GM18517 (cell line): ENCODE measurements around the gene ZNF280B.
"Not testable (repeated sequence)": the region's sequence is repeated elsewhere in the genome, so short reads cannot be mapped to it uniquely, and the experiment has no call there.

Experiments used
- ATAC-seq: cut with Tn5 transposase; IDR thresholded peaks from one replicate; pipeline ENCODE4 v1.9.1; 2021; ENCODE audit warnings: mild to moderate bottlenecking, moderate library complexity; ENCODE audit not compliant: unreplicated experiment

ZNF280B gene

DNA sequence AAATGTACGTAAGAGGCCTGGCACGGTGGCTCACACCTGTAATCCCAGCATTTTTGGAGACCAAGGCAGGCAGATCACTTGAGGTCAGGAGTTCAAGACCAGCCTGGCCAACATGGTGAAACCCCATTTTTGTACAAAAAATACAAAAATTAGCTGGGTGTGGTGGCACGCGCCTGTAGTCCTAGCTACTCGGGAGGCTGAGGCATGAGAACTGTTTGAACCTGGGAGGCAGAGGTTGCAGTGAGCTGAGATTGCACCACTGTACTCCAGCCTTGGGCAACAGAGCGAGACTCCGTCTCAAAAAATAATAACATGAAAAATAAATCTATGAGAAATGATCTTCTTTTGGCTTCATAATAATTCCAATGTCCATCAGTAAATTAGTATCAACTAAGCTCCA, 2.3 kb upstream of the ZNF280B start:
- ATAC-seq, result not testable (repeated sequence)

GRCh38 chr22:22509912-22510311, 1.4 kb upstream of the ZNF280B start:
- not testable (repeated sequence) for ATAC-seq

- ATAC-seq, result no peak
Observed at GRCh38 chr22:22507743-22508273, 734 bp downstream of the ZNF280B start.

- no peak for ATAC-seq
Observed at GRCh38 chr22:22506736-22507135, 1.8 kb downstream of the ZNF280B start.

- no peak for ATAC-seq
Observed at GRCh38 chr22:22498267-22498666, 10.3 kb downstream of the ZNF280B start.

GRCh38 chr22:22491589-22491988, 17.0 kb downstream of the ZNF280B start:
- not testable (repeated sequence) for ATAC-seq

DNA sequence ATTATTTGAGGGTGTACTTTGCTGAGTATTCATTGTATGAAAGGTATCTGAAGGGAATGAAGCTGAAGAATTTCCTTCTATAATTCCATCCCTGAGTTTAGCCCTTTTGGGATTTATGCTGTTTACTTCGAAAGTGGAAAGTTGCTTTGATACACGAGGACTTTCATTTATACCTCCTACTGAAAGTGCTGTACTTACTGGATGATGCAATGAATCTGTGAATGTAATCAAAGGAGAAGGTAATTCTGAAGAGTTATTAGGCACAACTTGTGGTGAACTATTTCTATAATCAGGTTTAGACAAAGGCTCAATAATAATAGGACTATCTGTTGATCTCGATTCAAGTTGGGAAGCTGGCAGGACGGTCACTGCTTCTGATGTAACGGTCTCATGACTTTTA, 19.8 kb downstream of the ZNF280B start:
- ATAC-seq, result no peak

GRCh38 chr22:22487869-22488597, 20.5 kb downstream of the ZNF280B start:
- no peak for ATAC-seq

DNA sequence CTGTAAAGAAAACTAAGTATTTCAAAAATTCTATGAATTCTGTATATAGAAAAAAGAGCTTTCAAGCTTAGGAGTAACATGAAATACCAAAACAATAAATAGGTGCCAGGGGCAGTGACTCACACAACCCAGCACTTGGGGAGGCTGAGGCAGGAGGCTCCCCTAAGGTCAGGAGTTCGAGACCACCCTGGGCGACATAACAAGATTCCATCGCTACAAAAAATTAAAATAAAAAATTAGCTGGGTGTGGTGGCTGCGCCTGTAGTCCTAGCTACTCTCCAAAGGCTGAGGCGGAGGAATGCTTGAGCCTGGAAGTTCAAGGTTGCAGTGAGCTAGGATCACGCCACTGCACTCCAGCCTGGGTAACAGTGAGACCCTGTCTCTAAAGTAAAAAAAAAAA, 21.5 kb downstream of the ZNF280B start:
- no peak for ATAC-seq

GRCh38 chr22:22486132-22486899, 22.2 kb downstream of the ZNF280B start:
- no peak for ATAC-seq

DNA sequence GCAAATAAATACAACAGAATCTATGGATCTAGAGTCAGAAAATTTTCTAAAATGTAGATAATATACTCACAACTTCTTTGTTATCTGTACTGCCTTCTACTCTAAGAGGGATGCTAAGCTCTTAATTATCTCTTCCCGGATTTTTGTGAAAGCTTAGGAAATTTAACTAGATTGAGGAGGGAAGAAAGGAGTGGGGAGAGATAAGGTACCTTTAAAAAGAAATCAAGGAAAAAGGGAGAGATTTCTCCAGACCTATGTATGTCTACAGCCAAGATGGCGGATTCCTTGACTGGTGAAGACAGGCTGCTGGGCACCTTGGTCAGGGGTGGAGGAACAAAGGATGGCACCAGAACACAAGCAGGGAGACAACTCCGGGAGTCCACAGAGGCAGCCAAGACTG, 23.0 kb downstream of the ZNF280B start:
- ATAC-seq, result no peak

DNA sequence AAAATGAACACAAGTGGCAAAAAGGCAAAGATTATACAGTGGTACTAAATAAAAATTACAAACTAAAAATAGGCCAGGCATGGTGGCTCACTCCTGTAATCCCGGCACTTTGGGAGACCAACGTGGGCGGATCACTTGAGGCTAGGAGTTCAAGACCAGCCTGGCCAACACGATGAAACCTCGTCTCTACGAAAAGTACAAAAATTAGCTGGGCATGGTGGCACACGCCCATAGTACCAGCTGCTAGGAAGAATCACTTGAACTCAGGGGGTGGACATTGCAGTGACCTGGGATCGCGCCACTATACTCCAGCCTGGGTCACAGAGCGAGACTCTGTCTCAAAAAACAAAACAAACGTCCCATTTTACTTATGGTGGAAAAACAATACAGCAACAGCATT, 24.5 kb downstream of the ZNF280B start:
- ATAC-seq, result no peak

DNA sequence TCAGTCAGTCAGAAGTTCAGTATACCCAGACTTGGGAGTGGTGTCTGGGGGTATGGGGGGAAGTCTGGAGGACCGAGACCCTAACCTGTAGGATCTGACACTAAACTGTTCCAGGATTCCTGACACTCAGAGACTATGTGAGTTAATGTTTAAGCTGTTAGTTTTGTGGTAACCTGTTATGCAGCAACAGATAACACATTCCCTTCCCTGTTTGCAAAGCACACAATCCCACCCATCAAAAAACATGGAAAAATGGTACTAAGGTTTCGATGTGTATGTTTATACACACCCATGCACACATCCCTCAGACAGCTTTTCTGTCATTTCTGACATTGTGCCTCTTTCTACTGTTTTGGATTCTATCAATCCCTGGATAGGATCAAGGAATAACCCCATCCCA, 27.6 kb downstream of the ZNF280B start:
- no peak for ATAC-seq

DNA sequence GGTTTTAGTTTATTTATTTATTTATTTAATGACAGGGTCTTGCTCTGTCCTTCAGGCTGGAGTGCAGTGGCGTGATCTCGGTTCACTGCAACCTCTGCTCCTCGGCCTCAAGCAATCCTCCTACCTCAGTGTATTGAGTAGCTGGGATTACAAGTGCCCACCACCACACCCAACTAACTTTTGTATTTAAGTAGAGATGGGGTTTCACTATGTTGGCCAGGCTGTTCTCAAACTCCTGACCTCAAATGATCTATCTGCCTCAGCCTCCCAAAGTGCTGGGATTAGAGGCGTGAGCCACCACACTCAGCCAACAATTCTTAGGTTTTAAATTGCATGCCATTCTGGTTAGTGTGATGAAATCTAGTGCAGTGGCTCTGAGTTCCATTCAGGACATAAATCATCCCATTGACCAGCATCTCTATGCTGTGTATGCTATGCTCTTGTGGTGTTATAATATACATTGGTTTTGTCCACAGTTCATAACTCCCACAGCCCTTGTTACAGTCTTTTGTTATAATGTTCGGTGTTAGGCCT, 28.5 kb downstream of the ZNF280B start:
- ATAC-seq, result no peak

DNA sequence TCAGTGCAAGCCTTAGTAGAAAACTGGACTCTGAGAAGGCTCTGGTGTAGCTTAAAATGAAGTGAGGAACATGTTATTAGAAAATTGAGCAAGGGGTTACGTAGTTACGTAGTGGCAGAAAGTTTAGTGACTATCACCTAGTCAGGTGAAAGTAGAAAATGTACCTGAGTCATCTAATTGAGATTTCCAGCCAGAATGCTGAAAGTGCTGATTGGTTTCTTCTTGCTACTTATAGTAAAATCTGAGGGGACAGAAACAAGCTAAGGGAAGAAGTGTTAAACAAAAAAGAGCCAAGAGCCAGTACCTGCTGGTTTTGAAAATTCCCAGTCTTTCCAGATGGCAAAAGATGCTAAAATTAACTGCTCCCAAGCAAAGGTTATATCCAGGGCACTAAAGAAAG, 29.4 kb downstream of the ZNF280B start:
- ATAC-seq, result no peak

GRCh38 chr22:22478470-22478869, 30.1 kb downstream of the ZNF280B start:
- no peak for ATAC-seq

DNA sequence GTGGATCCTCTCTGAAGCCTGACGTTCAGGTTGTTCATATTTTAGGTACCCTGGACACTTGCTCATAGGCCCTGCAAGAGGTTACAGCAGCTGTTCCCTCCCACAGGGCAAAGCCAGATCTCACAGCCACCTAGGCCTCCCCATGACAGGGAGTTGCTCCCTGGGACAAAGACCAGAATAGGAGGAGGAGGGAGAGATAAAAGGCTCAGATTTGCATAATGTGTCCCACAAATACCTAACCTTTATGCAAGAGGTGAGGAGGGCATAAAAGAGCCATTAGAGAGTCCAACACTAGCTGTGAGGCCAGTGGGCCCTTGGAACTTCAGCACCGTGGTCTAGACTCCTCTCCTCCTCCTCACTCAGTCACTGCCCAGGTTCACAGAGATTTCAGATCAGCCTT, 33.8 kb downstream of the ZNF280B start:
- ATAC-seq, result no peak

DNA sequence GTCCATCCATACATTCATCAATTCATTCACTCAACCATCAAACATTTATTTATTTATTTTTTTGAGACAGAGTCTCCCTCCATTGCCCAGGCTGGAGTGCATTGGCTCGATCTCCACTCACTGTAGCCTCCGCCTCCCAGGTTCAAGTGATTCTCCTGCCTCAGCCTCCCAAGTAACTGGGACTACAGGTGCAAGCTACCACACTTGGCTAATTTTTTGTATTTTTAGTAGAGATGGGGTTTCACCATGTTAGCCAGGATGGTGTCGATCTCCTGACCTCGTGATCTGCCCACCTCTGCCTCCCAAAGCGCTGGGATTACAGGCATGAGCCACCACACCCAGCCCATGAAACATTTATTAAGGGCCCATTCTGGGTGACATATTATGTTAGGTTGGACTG, 37.4 kb downstream of the ZNF280B start:
- not testable (repeated sequence) for ATAC-seq

DNA sequence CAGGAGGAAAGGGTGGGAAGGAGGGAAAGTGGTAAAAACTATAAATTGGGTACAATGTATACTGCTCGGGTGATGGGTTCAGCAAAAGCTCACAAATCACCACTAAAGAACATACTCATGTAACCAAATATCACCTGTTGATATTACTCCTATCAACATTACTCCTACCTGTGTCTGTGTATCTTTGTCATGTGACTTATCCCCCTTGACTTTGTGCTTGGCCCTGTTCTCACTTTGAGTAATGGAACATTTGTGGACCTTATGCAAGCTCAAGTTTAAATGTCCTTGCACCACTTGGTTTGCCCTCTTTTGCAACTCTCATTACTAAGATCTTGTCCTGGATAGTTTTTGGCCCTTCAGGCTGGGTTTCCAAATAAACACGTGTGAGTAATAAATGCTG, 39.0 kb downstream of the ZNF280B start:
- no peak for ATAC-seq

DNA sequence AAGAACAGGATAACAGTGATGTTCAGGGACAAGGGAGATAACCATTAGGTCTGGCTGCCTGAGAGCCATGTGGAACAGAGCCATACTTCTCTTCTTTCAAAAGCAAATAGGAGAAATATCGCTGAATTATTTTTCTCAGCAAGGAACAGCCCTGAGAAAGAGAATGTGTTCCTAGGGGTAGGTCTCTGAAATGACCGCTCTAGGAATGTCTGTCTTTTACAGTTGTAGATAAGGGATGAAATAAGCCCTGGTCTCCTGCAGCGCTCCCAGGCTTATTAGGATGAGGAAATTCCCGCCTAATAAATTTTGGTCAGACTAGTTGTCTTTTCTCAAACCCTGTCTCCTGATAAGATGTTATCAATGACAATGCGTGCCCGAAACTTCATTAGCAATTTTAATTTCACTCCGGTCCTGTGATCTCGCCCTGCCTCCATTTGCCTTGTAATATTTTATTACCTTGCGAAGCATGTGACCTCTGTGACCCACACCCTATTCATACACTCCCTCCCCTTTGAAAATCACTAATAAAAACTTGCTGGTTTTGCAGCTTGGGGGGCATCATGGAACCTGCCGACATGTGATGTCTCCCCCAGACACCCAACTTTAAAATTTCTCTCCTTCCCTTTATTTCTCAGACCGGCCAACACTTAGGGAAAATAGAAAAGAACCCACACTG, 39.6 kb downstream of the ZNF280B start:
- not testable (repeated sequence) for ATAC-seq

DNA sequence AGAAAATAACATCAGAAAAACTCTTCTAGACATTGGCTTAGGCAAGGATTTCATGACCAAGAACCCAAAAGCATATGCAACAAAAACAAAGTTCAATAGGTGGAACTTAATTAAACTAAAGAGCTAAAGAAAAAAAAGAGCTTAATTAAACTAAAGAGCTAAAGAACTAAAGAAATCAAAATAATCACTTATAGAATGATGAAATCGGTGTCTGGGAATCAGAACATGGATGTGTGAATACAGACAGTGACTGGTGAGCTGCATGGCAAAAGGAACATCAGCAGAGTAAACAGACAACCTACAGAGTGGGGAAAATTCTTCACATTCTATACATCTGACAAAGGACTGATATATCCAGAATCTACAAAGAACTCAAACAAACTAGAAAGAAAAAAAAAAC, 41.4 kb downstream of the ZNF280B start:
- ATAC-seq, result no peak
